ENCODE measurements around the gene CACNG5.

GRCh38 chr17:66841328-66841727 lies 6.4 kb downstream of the CACNG5 start:
- TF ChIP-seq EP300 (IDR thresholded peaks at IDR 0.05) (no peak), POLR2AphosphoS5 (IDR thresholded peaks at IDR 0.05) (no peak), CTCF (IDR thresholded peaks at IDR 0.05) (no peak), POLR2A (IDR thresholded peaks at IDR 0.05) (no peak)

All from sigmoid colon (tissue), 4 donors.